K562 (cell line): ENCODE measurements around the gene NFKBIA. TPM values are rescaled to one million over a fixed set of nuclear protein-coding genes. Genes with fewer than 3 reads are reported as not detected.

Source experiments
- BCOR ChIP-seq: fragments of 450-650 bp; IDR thresholded peaks from 2 replicates; pipeline ENCODE4 v1.6.1; 2016
- CCNT2 ChIP-seq: IDR thresholded peaks from 2 replicates; pipeline ENCODE4 v1.6.1; 2011; ENCODE audit warnings: borderline replicate concordance, low read depth, mild to moderate bottlenecking, moderate library complexity, mixed read lengths, low read length; ENCODE audit not compliant: insufficient read length; ENCODE audit errors: extremely low read depth
- KDM4B ChIP-seq, 2 experiments: fragments of 450-650 bp in 1 of 2; sonication (generic) in 1 of 2; IDR thresholded peaks; 2 replicates each; pipeline ENCODE4 v1.6.1; 2016 to 2017; ENCODE audit warnings: borderline replicate concordance in 2 of 2, antibody characterized with exemption in 1 of 2, low read depth in 1 of 2, mild to moderate bottlenecking in 1 of 2
- MYC ChIP-seq, 2 experiments: fragments of 250-450 bp in 1 of 2; sonication (Bioruptor Pico) in 1 of 2; IDR thresholded peaks; 2 replicates each; pipeline versions ENCODE4 v1.5.1 to v1.6.1; 2012 to 2021; ENCODE audit warnings: low read depth in 2 of 2, borderline replicate concordance in 1 of 2, improper control_type of control experiment in 1 of 2, low read length in 1 of 2, mild to moderate bottlenecking in 1 of 2, moderate library complexity in 1 of 2
- POLR2AphosphoS5 ChIP-seq: IDR thresholded peaks from 2 replicates; pipeline ENCODE4 v1.6.1; 2011; ENCODE audit warnings: mild to moderate bottlenecking, low read depth, low read length, moderate library complexity; ENCODE audit not compliant: control insufficient read depth, insufficient read depth
- POLR2B ChIP-seq: fragments of 450-650 bp; IDR thresholded peaks from 2 replicates; pipeline ENCODE4 v1.6.1; 2018; ENCODE audit warnings: low read depth; ENCODE audit not compliant: partially characterized antibody
- RBM14 ChIP-seq: fragments of 200-400 bp; formaldehyde crosslinking; IDR thresholded peaks from 2 replicates; pipeline ENCODE4 v1.6.1; 2018; ENCODE audit warnings: low read depth, mild to moderate bottlenecking, low read length, moderate library complexity, borderline replicate concordance; ENCODE audit not compliant: insufficient read depth
- SIN3A ChIP-seq, 2 experiments: fragments of 150-350 bp in 1 of 2; IDR thresholded peaks; 2 replicates each; pipeline ENCODE4 v1.6.1; 2011 to 2016; ENCODE audit warnings: borderline replicate concordance in 2 of 2, low read depth in 2 of 2, low read length in 2 of 2, mild to moderate bottlenecking in 2 of 2, moderate library complexity in 2 of 2; ENCODE audit not compliant: control insufficient read depth in 1 of 2
- ZMIZ1 ChIP-seq, 2 experiments: fragments of 150-350 bp in 1 of 2; IDR thresholded peaks; 2 replicates each; pipeline ENCODE4 v1.6.1; 2012 to 2016; ENCODE audit warnings: low read depth in 2 of 2, low read length in 2 of 2, mild to moderate bottlenecking in 1 of 2, moderate library complexity in 1 of 2
- ZNF592 ChIP-seq: fragments of 450-650 bp; IDR thresholded peaks from 2 replicates; pipeline ENCODE4 v1.6.1; 2017; ENCODE audit warnings: antibody characterized with exemption, mild to moderate bottlenecking
- polyA plus RNA-seq, 8 experiments: library from polyadenylated mRNA; depleted of rRNA in 4 of 8; stranded (reverse) in 5 of 8; unstranded in 3 of 8; fragments of >200 nt; fragmentation: Nextera tagmentation in 2 of 8; fragmentation: Illumina TruSeq in 1 of 8; extraction: Ambion mirVana in 2 of 8; extraction: Trizol in 1 of 8; gene quantifications; 2 replicates each; pipeline versions ENCODE4 v1.2.1 to v1.2.3, GENCODE V29; 2011 to 2014; ENCODE audit warnings: inconsistent platforms in 1 of 8, missing spikeins in 1 of 8
- total RNA-seq, 7 experiments: library from RNA; depleted of rRNA in 6 of 7; stranded (reverse); fragments of >200 nt in 6 of 7; fragmentation: Illumina TruSeq in 2 of 7; extraction: Trizol in 2 of 7; gene quantifications; 2 replicates each; pipeline versions ENCODE4 v1.2.1 to v1.2.3, GENCODE V29; 2011 to 2021; ENCODE audit warnings: low replicate concordance in 1 of 7
- TF ChIP-seq, protein P1 (sequence below), 2 experiments: fragments of 450-650 bp; IDR thresholded peaks; 2 replicates each; pipeline ENCODE4 v1.6.1; 2018; ENCODE audit warnings: mild to moderate bottlenecking in 2 of 2, low read depth in 1 of 2; ENCODE audit not compliant: partially characterized antibody in 2 of 2

The NFKBIA gene
- total and polyA plus RNA-seq, 9 of the 15 experiments (the other 6 are each of a cell fraction or from before 2014, with no cell fraction given) = 6.9 to 31.8 (median 18.2) TPM

DNA sequence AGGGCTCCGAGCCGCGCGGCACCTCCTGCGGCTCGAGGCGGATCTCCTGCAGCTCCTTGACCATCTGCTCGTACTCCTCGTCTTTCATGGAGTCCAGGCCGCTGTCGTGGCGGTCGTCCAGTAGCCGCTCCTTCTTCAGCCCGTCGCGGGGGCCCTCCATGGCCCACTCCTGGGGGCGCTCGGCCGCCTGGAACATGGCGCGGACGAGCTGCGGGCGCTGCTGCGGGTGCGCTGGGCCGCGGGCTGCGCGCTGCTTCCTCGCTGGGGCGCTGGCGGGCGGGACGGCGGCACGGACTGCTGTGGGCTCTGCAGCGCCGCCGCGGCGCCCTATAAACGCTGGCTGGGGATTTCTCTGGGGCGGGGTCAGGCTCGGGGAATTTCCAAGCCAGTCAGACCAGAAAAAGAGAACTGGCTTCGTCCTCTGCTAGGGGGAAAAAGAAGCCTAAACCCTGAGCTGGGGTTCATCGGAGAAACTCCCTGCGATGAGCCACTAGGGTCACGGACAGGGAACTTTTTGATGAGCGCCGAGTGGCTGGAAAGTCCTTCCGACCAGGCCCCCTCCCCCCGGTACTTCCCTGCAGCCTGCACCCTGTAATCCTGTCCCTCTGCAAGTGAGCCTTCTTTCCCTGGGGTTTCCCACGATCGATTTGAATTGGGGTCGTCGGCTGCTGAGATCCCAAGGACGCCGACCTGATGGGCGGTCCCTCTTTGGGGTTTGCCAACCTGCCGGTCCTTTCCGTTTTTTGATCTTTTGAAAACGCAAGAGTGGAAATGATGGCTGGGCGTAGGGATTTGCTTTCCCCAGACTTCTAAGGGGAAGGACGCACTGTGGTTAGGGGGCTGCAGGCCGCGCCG is at the start of gene NFKBIA (continued):
- no peak for TF ChIP-seq BCOR
- TF ChIP-seq KDM4B (IDR thresholded peaks at IDR 0.05; ENCODE audit: borderline replicate concordance in 2 of 2, low read depth in 1 of 2) = no peak
- 0 out of 2 replicates have a peak, but pooled peaks have one; percentile 35 for TF ChIP-seq RBM14
- peak; percentile 72; the same call in 1 of the 2 replicates for TF ChIP-seq ZNF592
- TF ChIP-seq ZMIZ1 (IDR thresholded peaks at IDR 0.05; ENCODE audit: low read depth in 2 of 2, low read length in 2 of 2) = peak in 1 of 2 experiments; percentile 11; a peak in 1 of 4 replicates
- no peak for TF ChIP-seq POLR2B
- TF ChIP-seq CCNT2 = peak; percentile 77
- TF ChIP-seq, protein P1, sequence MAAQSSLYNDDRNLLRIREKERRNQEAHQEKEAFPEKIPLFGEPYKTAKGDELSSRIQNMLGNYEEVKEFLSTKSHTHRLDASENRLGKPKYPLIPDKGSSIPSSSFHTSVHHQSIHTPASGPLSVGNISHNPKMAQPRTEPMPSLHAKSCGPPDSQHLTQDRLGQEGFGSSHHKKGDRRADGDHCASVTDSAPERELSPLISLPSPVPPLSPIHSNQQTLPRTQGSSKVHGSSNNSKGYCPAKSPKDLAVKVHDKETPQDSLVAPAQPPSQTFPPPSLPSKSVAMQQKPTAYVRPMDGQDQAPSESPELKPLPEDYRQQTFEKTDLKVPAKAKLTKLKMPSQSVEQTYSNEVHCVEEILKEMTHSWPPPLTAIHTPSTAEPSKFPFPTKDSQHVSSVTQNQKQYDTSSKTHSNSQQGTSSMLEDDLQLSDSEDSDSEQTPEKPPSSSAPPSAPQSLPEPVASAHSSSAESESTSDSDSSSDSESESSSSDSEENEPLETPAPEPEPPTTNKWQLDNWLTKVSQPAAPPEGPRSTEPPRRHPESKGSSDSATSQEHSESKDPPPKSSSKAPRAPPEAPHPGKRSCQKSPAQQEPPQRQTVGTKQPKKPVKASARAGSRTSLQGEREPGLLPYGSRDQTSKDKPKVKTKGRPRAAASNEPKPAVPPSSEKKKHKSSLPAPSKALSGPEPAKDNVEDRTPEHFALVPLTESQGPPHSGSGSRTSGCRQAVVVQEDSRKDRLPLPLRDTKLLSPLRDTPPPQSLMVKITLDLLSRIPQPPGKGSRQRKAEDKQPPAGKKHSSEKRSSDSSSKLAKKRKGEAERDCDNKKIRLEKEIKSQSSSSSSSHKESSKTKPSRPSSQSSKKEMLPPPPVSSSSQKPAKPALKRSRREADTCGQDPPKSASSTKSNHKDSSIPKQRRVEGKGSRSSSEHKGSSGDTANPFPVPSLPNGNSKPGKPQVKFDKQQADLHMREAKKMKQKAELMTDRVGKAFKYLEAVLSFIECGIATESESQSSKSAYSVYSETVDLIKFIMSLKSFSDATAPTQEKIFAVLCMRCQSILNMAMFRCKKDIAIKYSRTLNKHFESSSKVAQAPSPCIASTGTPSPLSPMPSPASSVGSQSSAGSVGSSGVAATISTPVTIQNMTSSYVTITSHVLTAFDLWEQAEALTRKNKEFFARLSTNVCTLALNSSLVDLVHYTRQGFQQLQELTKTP (IDR thresholded peaks at IDR 0.05; ENCODE audit: low read depth in 1 of 2, partially characterized antibody in 2 of 2) = peak in 1 of 2 experiments; percentile 59
- TF ChIP-seq MYC (IDR thresholded peaks at IDR 0.05; ENCODE audit: low read depth, low read length) = peak; percentile 63; the same call in 1 of the 2 replicates
- TF ChIP-seq MYC (CRISPR knock-in tag; IDR thresholded peaks at IDR 0.05; ENCODE audit: borderline replicate concordance, low read depth) = no peak
- peak; percentile 62; the same call in 1 of the 2 replicates for TF ChIP-seq POLR2AphosphoS5
- peak in 1 of 2 experiments; percentile 57; a peak in 2 of 4 replicates for TF ChIP-seq SIN3A (IDR thresholded peaks at IDR 0.05; ENCODE audit: borderline replicate concordance in 2 of 2, control insufficient read depth in 1 of 2, low read depth in 2 of 2, low read length in 2 of 2)
